GM18861 (cell line): ENCODE results near the gene EXD3.

Experiments used
- ATAC-seq: cut with Tn5 transposase; IDR thresholded peaks from one replicate; pipeline ENCODE4 v1.9.1; 2021; ENCODE audit not compliant: unreplicated experiment

EXD3 gene

GRCh38 chr9:137276473-137277328 lies 146.3 kb downstream of the EXD3 start:
- ATAC-seq = no peak

GRCh38 chr9:137275588-137276472 lies 147.1 kb downstream of the EXD3 start:
- ATAC-seq = no peak

- no peak for ATAC-seq
Observed at GRCh38 chr9:137275203-137275587, 147.8 kb downstream of the EXD3 start.

GRCh38 chr9:137273611-137274320 lies 149.2 kb downstream of the EXD3 start:
- no peak for ATAC-seq

- no peak for ATAC-seq
Observed at GRCh38 chr9:137273095-137273490, 149.9 kb downstream of the EXD3 start.

GRCh38 chr9:137272241-137273094 lies 150.5 kb downstream of the EXD3 start:
- ATAC-seq = no peak

GRCh38 chr9:137271696-137272076 lies 151.3 kb downstream of the EXD3 start:
- no peak for ATAC-seq

- ATAC-seq = no peak
Observed at GRCh38 chr9:137270929-137271695, 151.8 kb downstream of the EXD3 start.

GRCh38 chr9:137269231-137269772 lies 153.7 kb downstream of the EXD3 start:
- peak; percentile 44 for ATAC-seq

GRCh38 chr9:137268538-137269201 lies 154.3 kb downstream of the EXD3 start:
- no peak for ATAC-seq

GRCh38 chr9:137267933-137268355 lies 155.0 kb downstream of the EXD3 start:
- peak; percentile 42 for ATAC-seq

GRCh38 chr9:137266585-137267453 lies 156.1 kb downstream of the EXD3 start:
- ATAC-seq = no peak

GRCh38 chr9:137266162-137266527 lies 156.8 kb downstream of the EXD3 start:
- ATAC-seq = no peak

- ATAC-seq = no peak
Observed at GRCh38 chr9:137265496-137266161, 157.3 kb downstream of the EXD3 start.

GRCh38 chr9:137264067-137264466 lies 158.9 kb downstream of the EXD3 start:
- ATAC-seq = no peak

- no peak for ATAC-seq
Observed at GRCh38 chr9:137263506-137263905, 159.5 kb downstream of the EXD3 start.

- no peak for ATAC-seq
Observed at GRCh38 chr9:137262909-137263285, 160.1 kb downstream of the EXD3 start.
